Natural killer cell (primary cell): Measurements from ENCODE around the gene PSMA5. TPM values are rescaled to one million over a fixed set of nuclear protein-coding genes. Genes with fewer than 3 reads are reported as not detected.

Experiments used
- ATAC-seq, 3 donors: fragments of 150-1000 bp in 2 of 3; fragments of 200-7000 bp in 1 of 3; cut with Tn5 transposase; 1 replicate in 1 of 3; 2 replicates in 2 of 3; pipeline ENCODE4 v1.10.0; 2021; ENCODE audit warnings: mild to moderate bottlenecking in 2 of 3, moderate library complexity in 2 of 3
- DNase-seq, 2 donors: peaks; one replicate each; pipeline versions ENCODE4 v3.0.0 to v3.0.0-alpha.2; 2013 to 2021; ENCODE audit warnings: mixed read lengths in 1 of 2
- H3K27ac ChIP-seq: one replicate; pipeline ENCODE4 v1.5.1; 2013; ENCODE audit warnings: mild to moderate bottlenecking, low read length
- H3K27me3 ChIP-seq: one replicate; pipeline ENCODE4 v1.6.1; 2013; ENCODE audit warnings: low read length; ENCODE audit not compliant: control insufficient read depth, insufficient read depth
- H3K36me3 ChIP-seq: one replicate; pipeline ENCODE4 v1.6.1; 2013; ENCODE audit warnings: low read length; ENCODE audit not compliant: control insufficient read depth, insufficient read depth
- H3K4me1 ChIP-seq: one replicate; pipeline ENCODE4 v1.6.1; 2013; ENCODE audit warnings: low read length; ENCODE audit not compliant: control insufficient read depth, insufficient read depth
- H3K4me3 ChIP-seq: one replicate; pipeline ENCODE4 v1.5.1; 2013; ENCODE audit warnings: low read length
- H3K9me3 ChIP-seq: one replicate; pipeline ENCODE4 v1.6.1; 2013; ENCODE audit warnings: low read length; ENCODE audit not compliant: control insufficient read depth, insufficient read depth
- H3K27ac Mint-ChIP-seq, 2 donors: one replicate each; pipeline ENCODE4 v1.8.0; 2022; ENCODE audit warnings: mild to moderate bottlenecking in 2 of 2, mixed read lengths in 2 of 2, moderate library complexity in 1 of 2
- H3K27me3 Mint-ChIP-seq, 2 donors: one replicate each; pipeline ENCODE4 v1.8.0; 2022; ENCODE audit warnings: low read depth in 2 of 2, mixed read lengths in 2 of 2
- H3K36me3 Mint-ChIP-seq: one replicate; pipeline ENCODE4 v1.8.0; 2022; ENCODE audit warnings: mixed read lengths
- H3K4me1 Mint-ChIP-seq, 2 donors: one replicate each; pipeline ENCODE4 v1.8.0; 2022; ENCODE audit warnings: mixed read lengths in 2 of 2
- H3K4me3 Mint-ChIP-seq: one replicate; pipeline ENCODE4 v1.8.0; 2022; ENCODE audit warnings: mild to moderate bottlenecking, moderate library complexity, mixed read lengths
- H3K9me3 Mint-ChIP-seq, 2 donors: one replicate each; pipeline ENCODE4 v1.8.0; 2022; ENCODE audit warnings: mixed read lengths in 2 of 2
- CTCF ChIP-seq: fragments of 200-600 bp; IDR thresholded peaks from one replicate; pipeline ENCODE4 v1.8.0; 2022; ENCODE audit warnings: antibody characterized with exemption
- WGBS: methylation state at CpG from one replicate; pipeline ENCODE4 v1.1.7; 2013; ENCODE audit warnings: missing lambda C conversion rate; ENCODE audit not compliant: insufficient coverage; 5-methylcytosine and 5-hydroxymethylcytosine counted together
- intact Hi-C: fragments of 100-400 bp; cut with micrococcal nuclease; formaldehyde crosslinking; loops from one replicate; pipeline ENCODE4 v1.14.2; 2022
- total RNA-seq, 4 donors: library from RNA; stranded (reverse); fragments of 120-200 nt in 1 of 4; gene quantifications; one replicate each; pipeline versions ENCODE4 v1.2.3 to v1.2.4, GENCODE V29; 2013 to 2022

The PSMA5 gene
- total RNA-seq, 3 donors from 2014 or later (not counting 1 experiment from before 2014, with no cell fraction given): 54.7 to 76.0 (median 59.6) TPM

DNA sequence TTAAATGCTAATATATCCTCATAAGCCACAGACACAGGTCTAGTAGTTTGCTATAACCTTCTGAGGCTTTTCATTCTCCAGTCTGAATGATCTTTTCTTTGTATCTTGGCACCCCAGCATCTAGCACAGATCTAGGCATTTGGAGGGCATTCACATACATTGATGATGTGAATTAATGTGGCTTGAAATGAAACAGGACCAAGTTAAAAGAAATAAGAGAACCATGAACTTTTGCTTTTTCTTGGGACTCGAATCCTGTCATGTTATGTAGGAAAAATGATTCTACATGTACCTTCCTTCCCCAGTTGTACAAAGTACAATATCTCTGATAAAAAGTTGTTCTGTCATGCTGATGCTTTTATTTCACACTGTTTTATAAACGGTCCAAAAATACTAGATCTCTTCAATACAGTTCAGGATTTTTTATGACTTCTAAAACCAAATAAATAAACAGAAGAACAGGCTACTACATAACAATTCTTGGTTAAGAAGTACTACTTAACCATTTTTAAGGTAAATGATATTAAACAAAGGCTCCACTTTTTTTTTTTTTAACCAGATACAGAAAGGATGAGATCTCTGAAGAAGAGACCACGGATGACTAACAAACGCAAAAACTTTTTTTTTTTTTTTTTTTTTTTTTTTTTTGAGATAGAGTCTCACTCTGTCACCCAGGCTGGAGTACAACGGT is 31.5 kb downstream of the PSMA5 start:
- Mint-ChIP-seq H3K27me3 (peaks cover 36 to 49% of the 10 kb centered on the region in 2 donors), H3K36me3 (no peaks in the 10 kb centered on the region), H3K4me3 (no peak overlapping the region), H3K27ac (no peak overlapping the region), H3K4me1 (peaks cover 13 to 17% of the 10 kb centered on the region in 2 donors), H3K9me3 (no peaks in the 10 kb centered on the region)
- Histone ChIP-seq H3K4me3 (no peak overlapping the region), H3K27me3 (peaks cover 15% of the 10 kb centered on the region), H3K27ac (no peak overlapping the region), H3K36me3 (no peaks in the 10 kb centered on the region), H3K9me3 (no peaks in the 10 kb centered on the region), H3K4me1 (peaks cover 18% of the 10 kb centered on the region)
- intact Hi-C loops: no loop called here
- 87% methylated on average over 4 of the region's 5 CpGs for WGBS
- DNase-seq (no peak), ATAC-seq (no peak)
- no peak for TF ChIP-seq CTCF

- H3K27me3 ChIP-seq: peaks cover 15% of the 10 kb centered on the region
- intact Hi-C loops: no loop called here
- H3K27me3 Mint-ChIP-seq: peaks cover 40 to 59% of the 10 kb centered on the region in 2 donors
- no peak for TF ChIP-seq CTCF
- H3K36me3 Mint-ChIP-seq: no peaks in the 10 kb centered on the region
- peaks cover 13 to 17% of the 10 kb centered on the region in 2 donors for H3K4me1 Mint-ChIP-seq
- H3K4me3 Mint-ChIP-seq: no peak overlapping the region
- no peaks in the 10 kb centered on the region for H3K36me3 ChIP-seq
- ATAC-seq: no peak
- H3K4me3 ChIP-seq: no peak overlapping the region
- H3K27ac ChIP-seq: no peak overlapping the region
- DNase-seq: no peak
- no peaks in the 10 kb centered on the region for H3K9me3 Mint-ChIP-seq
- no peaks in the 10 kb centered on the region for H3K9me3 ChIP-seq
- WGBS: no CpG with 5 or more reads among the region's 2 CpGs
- no peak overlapping the region for H3K27ac Mint-ChIP-seq
- H3K4me1 ChIP-seq: peaks cover 18% of the 10 kb centered on the region
Observed at GRCh38 chr1:109393617-109394233, 32.5 kb downstream of the PSMA5 start.

- no peak overlapping the region for H3K4me3 ChIP-seq
- H3K36me3 Mint-ChIP-seq: no peaks in the 10 kb centered on the region
- H3K36me3 ChIP-seq: no peaks in the 10 kb centered on the region
- H3K4me1 ChIP-seq: peaks cover 13% of the 10 kb centered on the region
- no peak overlapping the region for H3K4me3 Mint-ChIP-seq
- peaks cover 9% of the 10 kb centered on the region for H3K27me3 ChIP-seq
- 82% methylated on average over 9 of the region's 10 CpGs for WGBS
- peaks cover 40 to 61% of the 10 kb centered on the region in 2 donors for H3K27me3 Mint-ChIP-seq
- DNase-seq: no peak
- intact Hi-C loops: no loop called here
- no peak for ATAC-seq
- no peak overlapping the region for H3K27ac ChIP-seq
- H3K9me3 Mint-ChIP-seq: no peaks in the 10 kb centered on the region
- no peak overlapping the region for H3K27ac Mint-ChIP-seq
- H3K9me3 ChIP-seq: no peaks in the 10 kb centered on the region
- H3K4me1 Mint-ChIP-seq: peaks cover 6 to 10% of the 10 kb centered on the region in 2 donors
- no peak for TF ChIP-seq CTCF
Observed at GRCh38 chr1:109392788-109393616, 33.2 kb downstream of the PSMA5 start.
